ENCODE measurements around the gene SLC35A2. TPM values are rescaled to one million over a fixed set of nuclear protein-coding genes. Genes with fewer than 3 reads are reported as not detected.

The SLC35A2 gene
- total RNA-seq, 1 experiment from 2014 or later = 35.0 TPM

- no peak for DNase-seq (ENCODE audit: low read depth, low spot score)
- Histone ChIP-seq H3K4me2 (ENCODE audit: low read length) (no peak overlapping the region), H3K9ac (ENCODE audit: low read length) (no peak overlapping the region), H3K9me2 (ENCODE audit: insufficient read depth) (no peaks in the 10 kb centered on the region), H3K27ac (ENCODE audit: low read depth, low read length) (no peak overlapping the region), H3K79me2 (ENCODE audit: insufficient read depth, low read length) (peaks cover 17% of the 10 kb centered on the region; the same call in 1 of the 2 replicates), H3K27me3 (ENCODE audit: insufficient read depth, low read length) (no peaks in the 10 kb centered on the region), H3K36me3 (ENCODE audit: control insufficient read depth in 1 of 2, insufficient read depth in 2 of 2, low read length in 2 of 2) (peaks cover 2 to 3% of the 10 kb centered on the region in 2 experiments; a peak in 3 of 4 replicates), H3K9me3 (ENCODE audit: control insufficient read depth in 1 of 2, insufficient read depth in 1 of 2, low read depth in 1 of 2, low read length in 2 of 2) (no peaks in the 10 kb centered on the region), H4K20me1 (ENCODE audit: insufficient read depth) (no peaks in the 10 kb centered on the region), H2AFZ (ENCODE audit: low read depth, low read length, poor library complexity, severe bottlenecking) (no peak overlapping the region), H3K4me3 (replicated peaks in 1 of 2; ENCODE audit: low read depth in 1 of 2, low read length in 2 of 2) (no peak overlapping the region), H3K4me1 (ENCODE audit: control insufficient read depth in 1 of 2, insufficient read depth in 2 of 2, low read length in 2 of 2) (no peaks in the 10 kb centered on the region)
- intact Hi-C loops (cut with micrococcal nuclease) = no loop called here
- CTCF ChIA-PET = no interaction called here
- POLR2A ChIA-PET = no interaction called here
- BruUV-seq (replicated peaks) = no TSS peak
- ATAC-seq = no peak
- RAD21 ChIA-PET (ENCODE audit: low non-redundant PET in 1 of 2, low total read pairs in 2 of 2, uncharacterized antibody in 2 of 2, unreplicated experiment in 2 of 2) = no interaction called here
- no peak for TF ChIP-seq YY1 (IDR thresholded peaks at IDR 0.05; ENCODE audit: extremely low read depth, insufficient replicate concordance, low read depth, low read length)
- no peak for TF ChIP-seq FOSL1 (IDR thresholded peaks at IDR 0.05; ENCODE audit: low read depth)
- TF ChIP-seq RAD21 (IDR thresholded peaks at IDR 0.05; ENCODE audit: low read depth) = no peak
- no peak for TF ChIP-seq EZH2phosphoT487 (IDR thresholded peaks at IDR 0.05; ENCODE audit: borderline replicate concordance)
- TF ChIP-seq EZH2 (IDR thresholded peaks at IDR 0.05) = no peak
- TF ChIP-seq ATF3 (IDR thresholded peaks at IDR 0.05) = no peak
- no peak for TF ChIP-seq MAX (IDR thresholded peaks at IDR 0.05)
- no peak for TF ChIP-seq POLR2AphosphoS5 (IDR thresholded peaks at IDR 0.05; ENCODE audit: low read depth, low read length)
- TF ChIP-seq CTCF (IDR thresholded peaks at IDR 0.05 in 2 of 3, conservative IDR thresholded peaks at IDR 0.05 in 1 of 3; ENCODE audit: borderline replicate concordance in 1 of 3, insufficient read depth in 1 of 3, low read depth in 2 of 3, low read length in 2 of 3) = no peak
- no peak for TF ChIP-seq ZNF274 (IDR thresholded peaks at IDR 0.05; ENCODE audit: low read depth, low read length)
- no peak for TF ChIP-seq CBX3 (IDR thresholded peaks at IDR 0.05; ENCODE audit: low read depth)
- no peak for TF ChIP-seq ELF1 (IDR thresholded peaks at IDR 0.05; ENCODE audit: borderline replicate concordance, low read depth)
- no peak for TF ChIP-seq POLR2A (IDR thresholded peaks at IDR 0.05; ENCODE audit: borderline replicate concordance, extremely low read depth, insufficient read depth, insufficient read length)
- TF ChIP-seq ZFX (IDR thresholded peaks at IDR 0.05) = no peak
Measured at GRCh38 chrX:48935301-48935670, 23.8 kb upstream of the SLC35A2 start.
